ENCODE measurements around the gene CRBN. TPM values are rescaled to one million over a fixed set of nuclear protein-coding genes. Genes with fewer than 3 reads are reported as not detected.
A peak's percentile ranks its signal among the peaks of the same experiment; 100 is the strongest.

CRBN gene
- total and polyA plus RNA-seq, 2 of the 13 experiments (the other 11 are each of a cell fraction or from before 2014, with no cell fraction given): 30.8 to 36.1 TPM

DNA sequence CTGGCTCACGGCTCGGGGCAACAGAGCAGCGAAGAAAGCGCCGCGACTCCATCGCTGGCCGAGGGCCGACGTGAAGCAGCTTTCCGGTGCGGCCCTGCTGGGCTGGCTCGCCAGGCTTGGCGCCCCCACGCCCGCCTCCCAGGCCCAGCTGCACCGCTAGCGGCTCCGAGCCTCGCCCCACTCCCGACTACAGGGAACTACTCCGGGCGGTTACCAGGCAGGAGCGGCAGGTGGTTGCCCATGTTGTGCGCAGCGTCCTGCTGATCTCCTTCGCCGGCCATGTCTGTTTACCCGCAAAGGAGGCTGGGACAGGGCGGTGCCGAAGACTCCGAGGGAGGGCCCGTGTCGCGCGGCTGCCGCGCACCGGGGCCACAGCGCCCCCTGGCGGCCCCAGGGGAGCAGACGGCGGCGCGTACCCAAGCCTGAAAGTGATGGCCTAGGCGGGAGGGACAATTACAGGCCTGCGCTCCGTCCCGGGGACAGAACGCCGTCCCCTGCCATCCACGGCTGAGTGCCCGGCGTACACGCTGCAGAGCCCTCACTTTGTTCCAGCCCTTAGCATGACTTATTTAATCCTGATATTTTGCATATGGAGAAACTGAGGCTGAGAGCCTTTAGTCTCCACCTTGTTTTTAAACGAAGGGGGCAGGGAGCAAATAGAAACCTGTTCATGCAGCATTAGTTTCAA, at the start of gene CRBN (continued):
- TF ChIP-seq SRSF1 (optimal IDR thresholded peaks at IDR 0.05; ENCODE audit: low read depth, low read length) (peak; percentile 69), POLR2AphosphoS5 (IDR thresholded peaks at IDR 0.05; ENCODE audit: low read depth, low read length) (peak; percentile 86), ZNF788 (CRISPR knock-in tag; IDR thresholded peaks at IDR 0.05; ENCODE audit: borderline replicate concordance) (peak; percentile 96), HNRNPK (IDR thresholded peaks at IDR 0.05; ENCODE audit: low read depth, low read length, poor library complexity, severe bottlenecking) (no peak), POLR2AphosphoS2 (IDR thresholded peaks at IDR 0.05; ENCODE audit: low read depth, low read length) (0 out of 2 replicates have a peak, but pooled peaks have one; percentile 68), TEAD3 (CRISPR knock-in tag; optimal IDR thresholded peaks at IDR 0.05; ENCODE audit: borderline replicate concordance) (peak; percentile 78), GPN1 (CRISPR knock-in tag; IDR thresholded peaks at IDR 0.05; ENCODE audit: borderline replicate concordance) (no peak), SP2 (CRISPR knock-in tag; IDR thresholded peaks at IDR 0.05) (0 out of 2 replicates have a peak, but pooled peaks have one; percentile 50), ZMYM4 (CRISPR knock-in tag; IDR thresholded peaks at IDR 0.05) (peak; percentile 99), AGO1 (IDR thresholded peaks at IDR 0.05; ENCODE audit: low read depth, low read length, poor library complexity, severe bottlenecking) (no peak), CCDC6 (CRISPR knock-in tag; IDR thresholded peaks at IDR 0.05) (peak; percentile 97), ZSCAN25 (CRISPR knock-in tag; IDR thresholded peaks at IDR 0.05) (peak; percentile 71; the same call in 1 of the 2 replicates), SMAD1 (CRISPR knock-in tag; IDR thresholded peaks at IDR 0.05; ENCODE audit: borderline replicate concordance, low read depth) (peak; percentile 88)
- TF ChIP-seq, protein P1, sequence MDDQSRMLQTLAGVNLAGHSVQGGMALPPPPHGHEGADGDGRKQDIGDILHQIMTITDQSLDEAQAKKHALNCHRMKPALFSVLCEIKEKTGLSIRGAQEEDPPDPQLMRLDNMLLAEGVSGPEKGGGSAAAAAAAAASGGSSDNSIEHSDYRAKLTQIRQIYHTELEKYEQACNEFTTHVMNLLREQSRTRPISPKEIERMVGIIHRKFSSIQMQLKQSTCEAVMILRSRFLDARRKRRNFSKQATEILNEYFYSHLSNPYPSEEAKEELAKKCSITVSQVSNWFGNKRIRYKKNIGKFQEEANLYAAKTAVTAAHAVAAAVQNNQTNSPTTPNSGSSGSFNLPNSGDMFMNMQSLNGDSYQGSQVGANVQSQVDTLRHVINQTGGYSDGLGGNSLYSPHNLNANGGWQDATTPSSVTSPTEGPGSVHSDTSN (CRISPR knock-in tag; IDR thresholded peaks at IDR 0.05; ENCODE audit: borderline replicate concordance): peak; percentile 73
- TF ChIP-seq, protein P2, sequence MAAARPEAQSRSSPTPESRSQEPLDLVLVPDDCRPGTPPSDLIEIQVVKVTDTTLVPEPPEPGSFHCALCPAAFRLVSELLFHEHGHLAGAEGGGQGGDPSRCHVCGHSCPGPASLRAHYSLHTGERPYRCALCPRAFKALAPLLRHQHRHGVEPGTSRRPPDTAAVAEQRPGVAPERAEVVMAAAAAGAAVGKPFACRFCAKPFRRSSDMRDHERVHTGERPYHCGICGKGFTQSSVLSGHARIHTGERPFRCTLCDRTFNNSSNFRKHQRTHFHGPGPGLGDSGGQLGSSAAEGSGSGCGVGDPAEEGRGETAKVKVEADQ (CRISPR knock-in tag; IDR thresholded peaks at IDR 0.05; ENCODE audit: borderline replicate concordance): peak; percentile 78
- TF ChIP-seq, protein P3, sequence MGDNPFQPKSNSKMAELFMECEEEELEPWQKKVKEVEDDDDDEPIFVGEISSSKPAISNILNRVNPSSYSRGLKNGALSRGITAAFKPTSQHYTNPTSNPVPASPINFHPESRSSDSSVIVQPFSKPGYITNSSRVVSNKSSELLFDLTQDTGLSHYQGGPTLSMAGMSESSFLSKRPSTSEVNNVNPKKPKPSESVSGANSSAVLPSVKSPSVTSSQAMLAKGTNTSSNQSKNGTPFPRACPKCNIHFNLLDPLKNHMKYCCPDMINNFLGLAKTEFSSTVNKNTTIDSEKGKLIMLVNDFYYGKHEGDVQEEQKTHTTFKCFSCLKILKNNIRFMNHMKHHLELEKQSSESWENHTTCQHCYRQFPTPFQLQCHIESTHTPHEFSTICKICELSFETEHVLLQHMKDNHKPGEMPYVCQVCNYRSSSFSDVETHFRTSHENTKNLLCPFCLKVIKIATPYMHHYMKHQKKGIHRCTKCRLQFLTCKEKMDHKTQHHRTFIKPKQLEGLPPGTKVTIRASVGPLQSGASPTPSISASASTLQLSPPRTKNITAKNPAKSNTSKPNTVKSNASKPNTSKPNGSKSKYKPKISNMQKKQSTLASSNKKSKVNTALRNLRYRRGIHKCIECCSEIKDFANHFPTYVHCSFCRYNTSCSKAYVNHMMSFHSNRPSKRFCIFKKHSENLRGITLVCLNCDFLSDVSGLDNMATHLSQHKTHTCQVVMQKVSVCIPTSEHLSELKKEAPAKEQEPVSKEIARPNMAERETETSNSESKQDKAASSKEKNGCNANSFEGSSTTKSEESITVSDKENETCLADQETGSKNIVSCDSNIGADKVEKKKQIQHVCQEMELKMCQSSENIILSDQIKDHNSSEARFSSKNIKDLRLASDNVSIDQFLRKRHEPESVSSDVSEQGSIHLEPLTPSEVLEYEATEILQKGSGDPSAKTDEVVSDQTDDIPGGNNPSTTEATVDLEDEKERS (CRISPR knock-in tag; IDR thresholded peaks at IDR 0.05): peak; percentile 83; the same call in 1 of the 2 replicates
- TF ChIP-seq, protein P4, sequence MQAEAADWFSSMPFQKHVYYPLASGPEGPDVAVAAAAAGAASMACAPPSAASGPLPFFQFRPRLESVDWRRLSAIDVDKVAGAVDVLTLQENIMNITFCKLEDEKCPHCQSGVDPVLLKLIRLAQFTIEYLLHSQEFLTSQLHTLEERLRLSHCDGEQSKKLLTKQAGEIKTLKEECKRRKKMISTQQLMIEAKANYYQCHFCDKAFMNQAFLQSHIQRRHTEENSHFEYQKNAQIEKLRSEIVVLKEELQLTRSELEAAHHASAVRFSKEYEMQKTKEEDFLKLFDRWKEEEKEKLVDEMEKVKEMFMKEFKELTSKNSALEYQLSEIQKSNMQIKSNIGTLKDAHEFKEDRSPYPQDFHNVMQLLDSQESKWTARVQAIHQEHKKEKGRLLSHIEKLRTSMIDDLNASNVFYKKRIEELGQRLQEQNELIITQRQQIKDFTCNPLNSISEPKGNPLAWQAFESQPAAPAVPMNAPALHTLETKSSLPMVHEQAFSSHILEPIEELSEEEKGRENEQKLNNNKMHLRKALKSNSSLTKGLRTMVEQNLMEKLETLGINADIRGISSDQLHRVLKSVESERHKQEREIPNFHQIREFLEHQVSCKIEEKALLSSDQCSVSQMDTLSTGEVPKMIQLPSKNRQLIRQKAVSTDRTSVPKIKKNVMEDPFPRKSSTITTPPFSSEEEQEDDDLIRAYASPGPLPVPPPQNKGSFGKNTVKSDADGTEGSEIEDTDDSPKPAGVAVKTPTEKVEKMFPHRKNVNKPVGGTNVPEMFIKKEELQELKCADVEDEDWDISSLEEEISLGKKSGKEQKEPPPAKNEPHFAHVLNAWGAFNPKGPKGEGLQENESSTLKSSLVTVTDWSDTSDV (CRISPR knock-in tag; IDR thresholded peaks at IDR 0.05): no peak
- TF ChIP-seq, protein P5, sequence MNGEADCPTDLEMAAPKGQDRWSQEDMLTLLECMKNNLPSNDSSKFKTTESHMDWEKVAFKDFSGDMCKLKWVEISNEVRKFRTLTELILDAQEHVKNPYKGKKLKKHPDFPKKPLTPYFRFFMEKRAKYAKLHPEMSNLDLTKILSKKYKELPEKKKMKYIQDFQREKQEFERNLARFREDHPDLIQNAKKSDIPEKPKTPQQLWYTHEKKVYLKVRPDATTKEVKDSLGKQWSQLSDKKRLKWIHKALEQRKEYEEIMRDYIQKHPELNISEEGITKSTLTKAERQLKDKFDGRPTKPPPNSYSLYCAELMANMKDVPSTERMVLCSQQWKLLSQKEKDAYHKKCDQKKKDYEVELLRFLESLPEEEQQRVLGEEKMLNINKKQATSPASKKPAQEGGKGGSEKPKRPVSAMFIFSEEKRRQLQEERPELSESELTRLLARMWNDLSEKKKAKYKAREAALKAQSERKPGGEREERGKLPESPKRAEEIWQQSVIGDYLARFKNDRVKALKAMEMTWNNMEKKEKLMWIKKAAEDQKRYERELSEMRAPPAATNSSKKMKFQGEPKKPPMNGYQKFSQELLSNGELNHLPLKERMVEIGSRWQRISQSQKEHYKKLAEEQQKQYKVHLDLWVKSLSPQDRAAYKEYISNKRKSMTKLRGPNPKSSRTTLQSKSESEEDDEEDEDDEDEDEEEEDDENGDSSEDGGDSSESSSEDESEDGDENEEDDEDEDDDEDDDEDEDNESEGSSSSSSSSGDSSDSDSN (CRISPR knock-in tag; IDR thresholded peaks at IDR 0.05): peak; percentile 90

All from HepG2 (cell line).